ENCODE results near the gene MKS1. TPM values are rescaled to one million over a fixed set of nuclear protein-coding genes. Genes with fewer than 3 reads are reported as not detected.

The MKS1 gene
- total and polyA plus RNA-seq, 2 experiments from 2014 or later = 14.0 to 17.4 TPM

DNA sequence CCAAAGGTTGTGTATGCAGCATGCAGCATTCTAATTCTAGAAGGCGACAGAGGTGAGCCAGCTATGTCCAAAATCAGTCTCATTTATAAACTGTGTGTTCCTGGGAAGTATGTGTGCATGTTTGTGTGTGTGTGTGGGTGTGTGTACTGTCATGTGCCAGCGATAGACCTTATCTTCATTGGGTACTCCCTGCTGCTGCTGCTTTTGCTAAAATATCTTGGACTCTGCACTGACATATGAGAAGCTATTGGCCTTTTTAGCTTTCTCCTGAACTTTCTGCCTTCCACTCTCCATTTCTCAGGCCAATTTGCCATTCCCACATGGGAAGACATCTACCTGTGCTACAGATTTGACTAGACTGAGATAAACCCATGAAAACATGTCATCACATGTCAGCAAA, 17.3 kb upstream of the MKS1 start:
- H3K27ac ChIP-seq (ENCODE audit: low read depth) = no peak overlapping the region
- no peak for ATAC-seq
- no peak overlapping the region for H2AFZ ChIP-seq
- Mint-ChIP-seq H3K4me3 (no peak overlapping the region), H3K9me3 (no peaks in the 10 kb centered on the region), H3K27me3 (ENCODE audit: insufficient read depth, low read depth, poor library complexity) (no peaks in the 10 kb centered on the region), H3K36me3 (ENCODE audit: low read depth) (no peaks in the 10 kb centered on the region), H3K27ac (no peak overlapping the region), H3K4me1 (no peaks in the 10 kb centered on the region)
- H3K36me3 ChIP-seq (ENCODE audit: insufficient read depth) = no peaks in the 10 kb centered on the region
- no peaks in the 10 kb centered on the region for H3K9me2 ChIP-seq (ENCODE audit: insufficient read depth)
- TF ChIP-seq, protein P1, sequence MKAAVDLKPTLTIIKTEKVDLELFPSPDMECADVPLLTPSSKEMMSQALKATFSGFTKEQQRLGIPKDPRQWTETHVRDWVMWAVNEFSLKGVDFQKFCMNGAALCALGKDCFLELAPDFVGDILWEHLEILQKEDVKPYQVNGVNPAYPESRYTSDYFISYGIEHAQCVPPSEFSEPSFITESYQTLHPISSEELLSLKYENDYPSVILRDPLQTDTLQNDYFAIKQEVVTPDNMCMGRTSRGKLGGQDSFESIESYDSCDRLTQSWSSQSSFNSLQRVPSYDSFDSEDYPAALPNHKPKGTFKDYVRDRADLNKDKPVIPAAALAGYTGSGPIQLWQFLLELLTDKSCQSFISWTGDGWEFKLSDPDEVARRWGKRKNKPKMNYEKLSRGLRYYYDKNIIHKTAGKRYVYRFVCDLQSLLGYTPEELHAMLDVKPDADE (IDR thresholded peaks at IDR 0.05) = no peak
- TF ChIP-seq EZH2phosphoT487 (IDR thresholded peaks at IDR 0.05; ENCODE audit: unreplicated experiment) (no peak), EZH2 (IDR thresholded peaks at IDR 0.05; ENCODE audit: low read depth, unreplicated experiment) (no peak), ZNF331 (CRISPR knock-in tag; IDR thresholded peaks at IDR 0.05; ENCODE audit: low read depth) (no peak)
- TF ChIP-seq, protein P2, sequence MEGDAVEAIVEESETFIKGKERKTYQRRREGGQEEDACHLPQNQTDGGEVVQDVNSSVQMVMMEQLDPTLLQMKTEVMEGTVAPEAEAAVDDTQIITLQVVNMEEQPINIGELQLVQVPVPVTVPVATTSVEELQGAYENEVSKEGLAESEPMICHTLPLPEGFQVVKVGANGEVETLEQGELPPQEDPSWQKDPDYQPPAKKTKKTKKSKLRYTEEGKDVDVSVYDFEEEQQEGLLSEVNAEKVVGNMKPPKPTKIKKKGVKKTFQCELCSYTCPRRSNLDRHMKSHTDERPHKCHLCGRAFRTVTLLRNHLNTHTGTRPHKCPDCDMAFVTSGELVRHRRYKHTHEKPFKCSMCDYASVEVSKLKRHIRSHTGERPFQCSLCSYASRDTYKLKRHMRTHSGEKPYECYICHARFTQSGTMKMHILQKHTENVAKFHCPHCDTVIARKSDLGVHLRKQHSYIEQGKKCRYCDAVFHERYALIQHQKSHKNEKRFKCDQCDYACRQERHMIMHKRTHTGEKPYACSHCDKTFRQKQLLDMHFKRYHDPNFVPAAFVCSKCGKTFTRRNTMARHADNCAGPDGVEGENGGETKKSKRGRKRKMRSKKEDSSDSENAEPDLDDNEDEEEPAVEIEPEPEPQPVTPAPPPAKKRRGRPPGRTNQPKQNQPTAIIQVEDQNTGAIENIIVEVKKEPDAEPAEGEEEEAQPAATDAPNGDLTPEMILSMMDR (conservative IDR thresholded peaks at IDR 0.05; ENCODE audit: low read depth in 2 of 2) = no peak
- TF ChIP-seq, protein P3, sequence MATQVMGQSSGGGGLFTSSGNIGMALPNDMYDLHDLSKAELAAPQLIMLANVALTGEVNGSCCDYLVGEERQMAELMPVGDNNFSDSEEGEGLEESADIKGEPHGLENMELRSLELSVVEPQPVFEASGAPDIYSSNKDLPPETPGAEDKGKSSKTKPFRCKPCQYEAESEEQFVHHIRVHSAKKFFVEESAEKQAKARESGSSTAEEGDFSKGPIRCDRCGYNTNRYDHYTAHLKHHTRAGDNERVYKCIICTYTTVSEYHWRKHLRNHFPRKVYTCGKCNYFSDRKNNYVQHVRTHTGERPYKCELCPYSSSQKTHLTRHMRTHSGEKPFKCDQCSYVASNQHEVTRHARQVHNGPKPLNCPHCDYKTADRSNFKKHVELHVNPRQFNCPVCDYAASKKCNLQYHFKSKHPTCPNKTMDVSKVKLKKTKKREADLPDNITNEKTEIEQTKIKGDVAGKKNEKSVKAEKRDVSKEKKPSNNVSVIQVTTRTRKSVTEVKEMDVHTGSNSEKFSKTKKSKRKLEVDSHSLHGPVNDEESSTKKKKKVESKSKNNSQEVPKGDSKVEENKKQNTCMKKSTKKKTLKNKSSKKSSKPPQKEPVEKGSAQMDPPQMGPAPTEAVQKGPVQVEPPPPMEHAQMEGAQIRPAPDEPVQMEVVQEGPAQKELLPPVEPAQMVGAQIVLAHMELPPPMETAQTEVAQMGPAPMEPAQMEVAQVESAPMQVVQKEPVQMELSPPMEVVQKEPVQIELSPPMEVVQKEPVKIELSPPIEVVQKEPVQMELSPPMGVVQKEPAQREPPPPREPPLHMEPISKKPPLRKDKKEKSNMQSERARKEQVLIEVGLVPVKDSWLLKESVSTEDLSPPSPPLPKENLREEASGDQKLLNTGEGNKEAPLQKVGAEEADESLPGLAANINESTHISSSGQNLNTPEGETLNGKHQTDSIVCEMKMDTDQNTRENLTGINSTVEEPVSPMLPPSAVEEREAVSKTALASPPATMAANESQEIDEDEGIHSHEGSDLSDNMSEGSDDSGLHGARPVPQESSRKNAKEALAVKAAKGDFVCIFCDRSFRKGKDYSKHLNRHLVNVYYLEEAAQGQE (IDR thresholded peaks at IDR 0.05; ENCODE audit: unreplicated experiment) = no peak
- H3K4me3 ChIP-seq = no peak overlapping the region
- no peak overlapping the region for H3K4me2 ChIP-seq
- H3K27me3 ChIP-seq (ENCODE audit: insufficient read depth) = peaks cover 9% of the 10 kb centered on the region; the same call in 1 of the 2 replicates
- no peaks in the 10 kb centered on the region for H4K20me1 ChIP-seq (replicated peaks; ENCODE audit: insufficient read depth)
- H3K79me2 ChIP-seq (replicated peaks; ENCODE audit: insufficient read depth) = no peaks in the 10 kb centered on the region
- no peak for DNase-seq (ENCODE audit: low spot score)
- H3K4me1 ChIP-seq (ENCODE audit: insufficient read depth) = no peaks in the 10 kb centered on the region
- H3F3A ChIP-seq (replicated peaks; ENCODE audit: low read depth) = no peaks in the 10 kb centered on the region

DNA sequence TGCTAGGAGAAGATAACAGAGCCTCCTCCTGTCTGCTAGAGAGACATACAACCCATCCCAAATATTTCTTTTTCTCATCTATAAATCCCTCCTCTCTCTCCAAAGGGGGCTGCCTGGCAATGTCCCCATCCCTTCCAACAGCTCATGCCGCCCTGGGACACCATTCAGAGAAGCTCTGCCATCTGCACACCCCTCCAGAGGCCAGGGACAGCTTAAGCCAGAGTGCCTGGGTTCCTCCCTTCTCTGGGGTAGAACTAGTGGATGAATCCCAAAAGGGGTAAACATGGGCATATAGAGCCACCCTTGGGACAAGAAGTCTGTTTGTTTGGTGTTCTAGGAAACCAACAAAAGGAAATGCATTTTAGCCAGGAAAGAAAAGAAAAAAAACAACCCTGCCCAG, 16.8 kb upstream of the MKS1 start:
- no peaks in the 10 kb centered on the region for H3K79me2 ChIP-seq (replicated peaks; ENCODE audit: insufficient read depth)
- Mint-ChIP-seq H3K4me1 (no peaks in the 10 kb centered on the region), H3K27me3 (ENCODE audit: insufficient read depth, low read depth, poor library complexity) (no peaks in the 10 kb centered on the region), H3K36me3 (ENCODE audit: low read depth) (no peaks in the 10 kb centered on the region), H3K4me3 (no peak overlapping the region), H3K9me3 (no peaks in the 10 kb centered on the region), H3K27ac (no peak overlapping the region)
- no peak for ATAC-seq
- no peaks in the 10 kb centered on the region for H3K36me3 ChIP-seq (ENCODE audit: insufficient read depth)
- H3F3A ChIP-seq (replicated peaks; ENCODE audit: low read depth) = no peaks in the 10 kb centered on the region
- H4K20me1 ChIP-seq (replicated peaks; ENCODE audit: insufficient read depth) = no peaks in the 10 kb centered on the region
- H3K9me2 ChIP-seq (ENCODE audit: insufficient read depth) = no peaks in the 10 kb centered on the region
- no peak overlapping the region for H3K4me2 ChIP-seq
- peaks cover 14% of the 10 kb centered on the region; the same call in 1 of the 2 replicates for H3K27me3 ChIP-seq (ENCODE audit: insufficient read depth)
- H3K27ac ChIP-seq (ENCODE audit: low read depth) = no peak overlapping the region
- H3K4me1 ChIP-seq (ENCODE audit: insufficient read depth) = no peaks in the 10 kb centered on the region
- no peak overlapping the region for H3K4me3 ChIP-seq
- DNase-seq (ENCODE audit: low spot score) = no peak
- no peak overlapping the region for H2AFZ ChIP-seq
- TF ChIP-seq ZNF114 (CRISPR knock-in tag; IDR thresholded peaks at IDR 0.05) = no peak
- TF ChIP-seq JUNB (IDR thresholded peaks at IDR 0.05; ENCODE audit: unreplicated experiment) = no peak
- no peak for TF ChIP-seq CREB1 (CRISPR knock-in tag; IDR thresholded peaks at IDR 0.05; ENCODE audit: low read depth)
- no peak for TF ChIP-seq STAT1 (IDR thresholded peaks at IDR 0.05; ENCODE audit: unreplicated experiment)
- TF ChIP-seq POLR2AphosphoS5 (IDR thresholded peaks at IDR 0.05; ENCODE audit: low read depth) = no peak
- TF ChIP-seq, protein P3 (IDR thresholded peaks at IDR 0.05; ENCODE audit: unreplicated experiment) = no peak
- TF ChIP-seq, protein P1 (IDR thresholded peaks at IDR 0.05) = no peak
- TF ChIP-seq EZH2 (IDR thresholded peaks at IDR 0.05; ENCODE audit: low read depth, unreplicated experiment) = no peak

All from GM23338 (cell line).